ENCODE results near the gene ZNF678. TPM values are rescaled to one million over a fixed set of nuclear protein-coding genes. Genes with fewer than 3 reads are reported as not detected.
"Not testable (repeated sequence)": the region's sequence is repeated elsewhere in the genome, so short reads cannot be mapped to it uniquely, and the experiment has no call there.

Gene ZNF678
- total RNA-seq, 1 donor from 2014 or later, result 20.3 TPM

- H3K27ac Mint-ChIP-seq, result no peak overlapping the region
Measured at GRCh38 chr1:227707846-227708245, 144.5 kb downstream of the ZNF678 start.

GRCh38 chr1:227709451-227709850 is 146.1 kb downstream of the ZNF678 start:
- H3K4me1 Mint-ChIP-seq, result peaks cover 5% of the 10 kb centered on the region
- H3K4me3 Mint-ChIP-seq, result no peak overlapping the region
- TF ChIP-seq CTCF (IDR thresholded peaks at IDR 0.05), result no peak
- H3K36me3 Mint-ChIP-seq (ENCODE audit: low read depth), result no peaks in the 10 kb centered on the region
- POLR2A ChIA-PET, result no interaction called here
- intact Hi-C loops (cut with micrococcal nuclease), result no loop called here
- DNase-seq (no peak), ATAC-seq (ENCODE audit: low read depth) (no peak)
- no peak overlapping the region for H3K27ac Mint-ChIP-seq
- CTCF ChIA-PET, result no interaction called here
- H3K27me3 Mint-ChIP-seq, result no peaks in the 10 kb centered on the region
- peaks cover 17% of the 10 kb centered on the region for H3K9me3 Mint-ChIP-seq

More at GRCh38 chr1:227707846-227708245, 144.5 kb downstream of the ZNF678 start:
- CTCF ChIA-PET, result no interaction called here
- no peak overlapping the region for H3K4me3 Mint-ChIP-seq
- intact Hi-C loops (cut with micrococcal nuclease), result no loop called here
- DNase-seq (no peak), ATAC-seq (ENCODE audit: low read depth) (no peak)
- TF ChIP-seq CTCF (IDR thresholded peaks at IDR 0.05), result no peak
- peaks cover 31% of the 10 kb centered on the region for H3K9me3 Mint-ChIP-seq
- H3K27me3 Mint-ChIP-seq, result no peaks in the 10 kb centered on the region
- peaks cover 5% of the 10 kb centered on the region for H3K4me1 Mint-ChIP-seq
- POLR2A ChIA-PET, result no interaction called here
- peaks cover 1% of the 10 kb centered on the region for H3K36me3 Mint-ChIP-seq (ENCODE audit: low read depth)

GRCh38 chr1:227710474-227710873 is 147.1 kb downstream of the ZNF678 start:
- CTCF ChIA-PET; ATAC-seq (ENCODE audit: low read depth); H3K4me3 Mint-ChIP-seq; DNase-seq; intact Hi-C loops (cut with micrococcal nuclease); H3K4me1 Mint-ChIP-seq; H3K27ac Mint-ChIP-seq; H3K27me3 Mint-ChIP-seq; POLR2A ChIA-PET; H3K36me3 Mint-ChIP-seq (ENCODE audit: low read depth): not testable (repeated sequence)
- peaks cover 26% of the 10 kb centered on the region for H3K9me3 Mint-ChIP-seq

GRCh38 chr1:227712648-227713047 is 149.3 kb downstream of the ZNF678 start:
- no peak for DNase-seq
- TF ChIP-seq CTCF (IDR thresholded peaks at IDR 0.05), result no peak
- POLR2A ChIA-PET, result no interaction called here
- H3K4me3 Mint-ChIP-seq, result no peak overlapping the region
- CTCF ChIA-PET, result no interaction called here
- intact Hi-C loops (cut with micrococcal nuclease), result no loop called here
- H3K9me3 Mint-ChIP-seq, result peaks cover 39% of the 10 kb centered on the region
- H3K27me3 Mint-ChIP-seq, result no peaks in the 10 kb centered on the region
- no peak for ATAC-seq (ENCODE audit: low read depth)
- H3K36me3 Mint-ChIP-seq (ENCODE audit: low read depth), result no peaks in the 10 kb centered on the region
- peaks cover 5% of the 10 kb centered on the region for H3K4me1 Mint-ChIP-seq
- no peak overlapping the region for H3K27ac Mint-ChIP-seq

- TF ChIP-seq CTCF (IDR thresholded peaks at IDR 0.05), result no peak
- peaks cover 72% of the 10 kb centered on the region for H3K9me3 Mint-ChIP-seq
- H3K27me3 Mint-ChIP-seq, result peaks cover 2% of the 10 kb centered on the region
- H3K4me3 Mint-ChIP-seq, result no peak overlapping the region
- POLR2A ChIA-PET, result no interaction called here
- ATAC-seq (ENCODE audit: low read depth), result no peak
- intact Hi-C loops (cut with micrococcal nuclease), result no loop called here
- no peak overlapping the region for H3K27ac Mint-ChIP-seq
- CTCF ChIA-PET, result no interaction called here
- no peaks in the 10 kb centered on the region for H3K4me1 Mint-ChIP-seq
- no peak for DNase-seq
- peaks cover 8% of the 10 kb centered on the region for H3K36me3 Mint-ChIP-seq (ENCODE audit: low read depth)
Measured at GRCh38 chr1:227718932-227719331, 155.6 kb downstream of the ZNF678 start.

- no peak overlapping the region for H3K4me3 Mint-ChIP-seq
- H3K27me3 Mint-ChIP-seq, result peaks cover 2% of the 10 kb centered on the region
- no peak for ATAC-seq (ENCODE audit: low read depth)
- DNase-seq, result no peak
- ChIA-PET POLR2A (no interaction called here), CTCF (no interaction called here)
- peaks cover 49% of the 10 kb centered on the region for H3K9me3 Mint-ChIP-seq
- peaks cover 8% of the 10 kb centered on the region for H3K36me3 Mint-ChIP-seq (ENCODE audit: low read depth)
- TF ChIP-seq CTCF (IDR thresholded peaks at IDR 0.05), result no peak
- intact Hi-C loops (cut with micrococcal nuclease), result no loop called here
- H3K27ac Mint-ChIP-seq, result no peak overlapping the region
- H3K4me1 Mint-ChIP-seq, result peaks cover 17% of the 10 kb centered on the region
Measured at GRCh38 chr1:227723474-227723873, 160.1 kb downstream of the ZNF678 start.

All from activated B cell treated with CpG ODN at 0.5 μM for 24 hours (primary cell).